NT2/D1 (cell line): ENCODE data around the gene DDX10.

Source experiments
- DNase-seq: peaks from one replicate; pipeline ENCODE4 v3.0.0-alpha.2; 2011; ENCODE audit warnings: low read depth, low spot score
- H3K27me3 ChIP-seq: 2 replicates; pipeline ENCODE4 v1.6.0; 2011; ENCODE audit warnings: mild to moderate bottlenecking; ENCODE audit not compliant: insufficient read length, insufficient read depth
- H3K36me3 ChIP-seq: 2 replicates; pipeline ENCODE4 v1.6.1; 2011; ENCODE audit warnings: mild to moderate bottlenecking, low read length, mixed read lengths; ENCODE audit not compliant: insufficient read depth, insufficient read length
- H3K4me1 ChIP-seq: 2 replicates; pipeline ENCODE4 v1.5.1; 2011; ENCODE audit not compliant: insufficient read depth, insufficient read length
- H3K4me3 ChIP-seq: 2 replicates; pipeline ENCODE4 v1.5.1; 2011; ENCODE audit warnings: low read depth; ENCODE audit not compliant: insufficient read length
- H3K9ac ChIP-seq: 2 replicates; pipeline ENCODE4 v1.6.0; 2011; ENCODE audit warnings: low read depth; ENCODE audit not compliant: insufficient read length
- H3K9me3 ChIP-seq: 2 replicates; pipeline ENCODE4 v1.5.1; 2011; ENCODE audit warnings: mild to moderate bottlenecking, low read length; ENCODE audit not compliant: insufficient read depth
- SUZ12 ChIP-seq: IDR thresholded peaks from 2 replicates; pipeline ENCODE4 v1.6.1; 2011; ENCODE audit not compliant: insufficient read length, insufficient read depth; ENCODE audit errors: extremely low read depth
- YY1 ChIP-seq: IDR thresholded peaks from 2 replicates; pipeline ENCODE4 v1.6.1; 2011; ENCODE audit not compliant: insufficient read length, insufficient read depth
- ZNF274 ChIP-seq: IDR thresholded peaks from 2 replicates; pipeline ENCODE4 v1.6.1; 2011; ENCODE audit warnings: mild to moderate bottlenecking, low read depth, low read length

The DDX10 gene

DNA sequence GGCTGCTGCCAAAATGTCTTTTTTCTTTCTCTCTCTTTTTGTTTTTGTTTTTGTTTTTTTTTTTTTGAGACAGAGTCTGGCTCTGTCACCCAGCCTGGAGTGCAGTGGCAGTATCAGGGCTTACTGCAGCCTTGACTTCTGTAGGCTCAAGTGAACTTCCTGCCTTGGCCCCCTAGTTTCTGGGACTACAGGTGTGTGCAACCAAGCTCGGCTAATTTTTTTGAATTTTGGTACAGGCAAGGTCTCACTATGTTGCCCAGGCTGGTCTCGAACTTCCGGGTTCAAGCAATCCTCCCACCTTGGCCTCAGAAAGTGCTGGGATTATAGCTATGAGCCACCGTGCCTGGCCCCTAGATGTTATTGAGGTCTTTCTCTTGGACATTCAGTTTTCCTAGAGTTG is 2.2 kb upstream of the DDX10 start:
- Histone ChIP-seq H3K9ac (no peak overlapping the region), H3K27me3 (no peaks in the 10 kb centered on the region), H3K4me3 (no peak overlapping the region), H3K9me3 (no peaks in the 10 kb centered on the region), H3K4me1 (no peaks in the 10 kb centered on the region), H3K36me3 (peaks cover 17% of the 10 kb centered on the region)
- TF ChIP-seq ZNF274 (no peak), YY1 (no peak), SUZ12 (no peak)
- DNase-seq = no peak

DNA sequence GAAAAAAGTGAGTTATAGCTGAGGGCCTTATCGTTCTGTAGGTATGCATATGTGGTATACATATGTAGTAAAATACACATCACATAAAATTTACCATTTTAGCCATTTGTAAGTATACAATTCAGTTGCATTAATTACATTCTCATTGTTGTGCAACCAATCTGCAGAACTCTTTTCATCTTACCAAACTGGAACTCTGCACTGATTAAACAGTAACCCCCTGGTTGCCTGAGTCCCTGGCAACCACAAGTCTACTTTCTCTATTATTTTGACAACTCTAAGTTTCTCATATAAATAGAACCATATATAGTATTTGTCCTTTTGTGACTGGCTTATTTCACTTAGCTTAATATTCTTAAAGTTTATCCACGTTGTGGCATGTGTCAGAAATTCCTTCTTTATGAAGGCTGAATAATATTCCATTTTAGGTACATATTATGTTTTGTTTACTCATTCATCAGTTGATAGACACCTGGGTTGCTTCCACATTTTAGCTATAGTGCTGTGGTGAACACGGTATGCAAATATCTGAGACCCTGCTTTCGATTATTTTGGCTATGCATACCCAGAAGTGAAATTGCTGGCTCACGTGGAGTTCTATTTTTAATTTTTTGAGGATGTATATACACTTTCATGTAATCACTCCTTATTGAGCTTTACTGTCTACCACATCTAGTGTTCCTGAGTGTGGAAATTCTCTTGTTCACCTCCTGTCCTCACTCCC is 1.6 kb upstream of the DDX10 start:
- Histone ChIP-seq H3K4me3 (no peak overlapping the region), H3K9ac (no peak overlapping the region), H3K36me3 (peaks cover 22% of the 10 kb centered on the region), H3K4me1 (no peaks in the 10 kb centered on the region), H3K27me3 (no peaks in the 10 kb centered on the region), H3K9me3 (no peaks in the 10 kb centered on the region)
- DNase-seq = no peak
- TF ChIP-seq SUZ12 (no peak), YY1 (no peak), ZNF274 (no peak)

DNA sequence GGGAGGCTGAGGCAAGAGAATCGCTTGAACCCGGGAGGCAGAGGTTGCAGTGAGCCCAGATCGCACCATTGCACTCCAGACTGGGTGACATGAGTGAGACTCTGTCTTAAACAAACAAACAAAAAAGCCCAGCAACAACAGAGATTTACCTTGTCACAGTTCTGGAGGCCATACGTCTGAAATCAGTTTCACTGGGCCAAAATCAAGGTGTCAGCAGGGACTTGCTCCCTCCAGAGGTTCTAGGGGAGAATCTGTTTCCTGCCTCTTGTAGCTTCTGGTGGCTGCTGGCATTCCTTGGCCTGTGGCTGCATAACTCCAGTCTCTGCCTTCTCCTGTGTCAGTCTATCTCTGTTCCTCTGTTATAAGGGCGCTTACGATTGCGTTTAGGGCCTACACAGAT is 1.5 kb downstream of the DDX10 start:
- H3K9me3 ChIP-seq = no peaks in the 10 kb centered on the region
- H3K9ac ChIP-seq = peak overlapping the region; percentile 25
- no peak overlapping the region for H3K4me3 ChIP-seq

DNA sequence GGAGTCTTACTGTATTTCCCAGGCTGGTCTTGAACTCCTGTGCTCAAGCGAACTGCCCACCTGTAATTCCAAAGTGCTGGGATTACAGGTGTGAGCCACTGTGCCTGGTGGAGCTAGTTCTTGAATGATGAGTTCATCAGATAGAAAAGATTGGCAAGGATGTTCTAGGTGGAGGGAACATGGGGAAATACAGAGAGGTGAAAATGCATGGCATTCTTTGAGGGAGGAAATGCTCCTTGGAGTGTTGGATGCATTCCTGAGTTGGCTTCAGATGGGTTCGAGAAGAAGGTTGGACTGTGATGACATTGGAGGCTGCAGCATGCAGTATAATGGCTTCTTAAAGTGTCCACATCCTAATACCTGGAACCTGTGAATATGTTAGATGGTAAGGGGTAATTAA is 4.4 kb downstream of the DDX10 start:
- TF ChIP-seq SUZ12 = no peak
- TF ChIP-seq ZNF274 = no peak
- TF ChIP-seq YY1 = no peak

More for the DNA sequence above, 1.5 kb downstream of the DDX10 start:
- Histone ChIP-seq H3K4me1 (no peaks in the 10 kb centered on the region), H3K27me3 (no peaks in the 10 kb centered on the region), H3K36me3 (peaks cover 32% of the 10 kb centered on the region)
- no peak for DNase-seq
- TF ChIP-seq SUZ12 (no peak), ZNF274 (no peak), YY1 (no peak)

DNA sequence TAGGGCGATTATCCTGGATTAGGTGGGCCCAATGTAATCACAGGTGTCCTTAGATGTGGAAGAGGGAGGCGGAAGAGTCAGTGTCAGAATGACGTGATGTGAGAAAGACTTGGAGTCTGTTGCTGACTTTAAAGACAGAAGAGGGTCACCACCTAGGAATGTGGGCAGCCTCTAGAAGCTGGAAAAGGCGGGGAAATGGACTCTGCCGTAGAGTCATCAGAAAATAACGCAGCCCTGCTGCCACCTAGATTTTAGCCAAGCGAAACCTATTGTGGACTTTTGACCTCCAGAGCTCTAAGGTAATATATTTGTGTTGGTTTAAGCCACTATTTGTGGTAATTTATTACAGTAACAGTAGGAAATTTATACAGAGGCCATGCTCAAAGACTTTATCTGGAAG is 4.8 kb downstream of the DDX10 start:
- Histone ChIP-seq H3K4me3 (no peak overlapping the region), H3K27me3 (no peaks in the 10 kb centered on the region), H3K36me3 (peaks cover 45% of the 10 kb centered on the region), H3K9me3 (no peaks in the 10 kb centered on the region), H3K9ac (no peak overlapping the region), H3K4me1 (no peaks in the 10 kb centered on the region)
- DNase-seq = no peak
- TF ChIP-seq SUZ12 (no peak), ZNF274 (no peak), YY1 (no peak)

More for the DNA sequence above, 4.4 kb downstream of the DDX10 start:
- H3K9me3 ChIP-seq = no peaks in the 10 kb centered on the region
- no peak overlapping the region for H3K9ac ChIP-seq
- no peaks in the 10 kb centered on the region for H3K4me1 ChIP-seq
- no peaks in the 10 kb centered on the region for H3K27me3 ChIP-seq
- H3K36me3 ChIP-seq = peaks cover 41% of the 10 kb centered on the region
- H3K4me3 ChIP-seq = no peak overlapping the region
- DNase-seq = no peak

DNA sequence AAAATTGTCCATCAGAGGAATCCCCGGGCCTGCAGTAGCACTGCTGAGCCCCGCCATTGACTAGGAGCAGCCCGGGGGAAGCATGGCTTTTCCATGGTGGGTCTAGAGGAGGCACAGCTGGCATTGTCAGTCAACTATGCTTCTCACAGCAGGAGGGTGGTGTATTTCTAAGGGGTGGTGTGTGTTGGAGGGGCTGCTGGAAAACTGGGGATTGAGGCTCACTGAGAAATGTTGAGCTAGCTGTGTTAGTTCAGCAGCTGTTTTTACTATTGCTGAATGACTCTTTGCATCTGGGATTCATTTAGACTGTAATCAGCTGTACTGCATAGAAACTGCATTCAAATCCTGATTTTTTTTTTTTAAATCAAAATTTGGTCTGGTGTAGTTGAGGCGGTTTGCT is 5.6 kb downstream of the DDX10 start:
- H3K36me3 ChIP-seq = peaks cover 50% of the 10 kb centered on the region
- H3K4me1 ChIP-seq = no peaks in the 10 kb centered on the region
- no peak overlapping the region for H3K9ac ChIP-seq
- no peak for DNase-seq
- H3K9me3 ChIP-seq = no peaks in the 10 kb centered on the region
- no peak for TF ChIP-seq YY1
- no peak for TF ChIP-seq SUZ12
- TF ChIP-seq ZNF274 = no peak
- H3K4me3 ChIP-seq = no peak overlapping the region
- H3K27me3 ChIP-seq = no peaks in the 10 kb centered on the region

DNA sequence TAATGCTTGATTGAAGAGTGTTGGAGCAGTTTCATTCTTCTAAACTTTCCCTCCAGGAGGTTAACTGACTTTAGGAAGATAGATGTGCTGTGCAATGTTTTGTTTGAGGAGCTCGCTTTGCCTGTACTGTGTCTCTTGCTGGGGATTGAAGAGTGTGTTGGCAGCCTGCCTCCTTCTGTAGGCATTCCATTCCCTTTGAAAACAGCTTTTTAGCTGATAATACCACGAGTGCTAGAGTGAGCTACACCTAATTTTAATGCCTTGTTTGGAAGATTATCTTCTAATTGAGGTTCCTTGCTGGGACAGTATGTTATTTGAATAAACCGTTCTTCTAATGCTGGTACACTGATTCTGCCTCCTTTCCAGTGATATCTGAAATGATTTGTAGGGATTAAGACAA is 7.2 kb downstream of the DDX10 start:
- peaks cover 54% of the 10 kb centered on the region for H3K36me3 ChIP-seq
- TF ChIP-seq ZNF274 (no peak), YY1 (no peak), SUZ12 (no peak)
- DNase-seq = no peak
- no peaks in the 10 kb centered on the region for H3K9me3 ChIP-seq
- H3K9ac ChIP-seq = no peak overlapping the region
- H3K4me3 ChIP-seq = no peak overlapping the region
- no peaks in the 10 kb centered on the region for H3K4me1 ChIP-seq
- no peaks in the 10 kb centered on the region for H3K27me3 ChIP-seq
